Panc1 (cell line): ENCODE measurements around the gene C22orf23. TPM values are rescaled to one million over a fixed set of nuclear protein-coding genes. Genes with fewer than 3 reads are reported as not detected.

Source experiments
- ATAC-seq: fragments of 200-7000 bp; cut with Tn5 transposase; 2 replicates; pipeline ENCODE4 v1.9.1; 2020; ENCODE audit warnings: mild to moderate bottlenecking, moderate library complexity
- BruUV-seq: library from RNA; stranded (reverse); fragments of 400-500 nt; replicated peaks from 2 replicates; lab custom pipeline; 2021; lab: Mats Ljungman, UMichigan
- CTCF ChIA-PET: fragments of 300-600 bp; sonication (Branson Sonifier 250); formaldehyde crosslinking; loops from one replicate; lab custom pipeline; 2022; ENCODE audit warnings: antibody characterized with exemption; lab: Charles Lee
- POLR2A ChIA-PET: fragments of 300-600 bp; sonication (Branson Sonifier 250); formaldehyde crosslinking; loops from one replicate; lab custom pipeline; 2022; ENCODE audit warnings: antibody characterized with exemption; lab: Charles Lee
- DNase-seq: peaks from one replicate; pipeline ENCODE4 v3.0.0-alpha.2; 2010; ENCODE audit warnings: low read depth, low spot score
- H3K27ac ChIP-seq: 2 replicates; pipeline ENCODE4 v1.5.1; 2011; ENCODE audit warnings: mild to moderate bottlenecking, low read length, inconsistent platforms
- H3K27me3 ChIP-seq: fragments of 200-500 bp; sonication (Bioruptor generic); 2 replicates; pipeline ENCODE4 v1.6.0; 2014; ENCODE audit warnings: low read length, inconsistent platforms; ENCODE audit not compliant: control insufficient read depth, insufficient read depth
- H3K36me3 ChIP-seq: fragments of 200-500 bp; sonication (Bioruptor generic); 2 replicates; pipeline ENCODE4 v1.5.1; 2014; ENCODE audit warnings: inconsistent platforms, mild to moderate bottlenecking, low read length, moderate library complexity; ENCODE audit not compliant: control insufficient read depth, insufficient read depth
- H3K4me1 ChIP-seq: 2 replicates; pipeline ENCODE4 v1.5.1; 2011; ENCODE audit warnings: inconsistent platforms, mild to moderate bottlenecking, low read length, moderate library complexity; ENCODE audit not compliant: control insufficient read depth, insufficient read depth
- H3K4me3 ChIP-seq, 2 experiments: 2 replicates each; pipeline ENCODE4 v1.5.1; 2011 to 2012; ENCODE audit warnings: low read depth in 2 of 2, low read length in 2 of 2, mild to moderate bottlenecking in 2 of 2, inconsistent platforms in 1 of 2, moderate library complexity in 1 of 2
- H3K9me3 ChIP-seq: fragments of 200-500 bp; sonication (Bioruptor generic); 2 replicates; pipeline ENCODE4 v1.5.1; 2014; ENCODE audit warnings: low read depth, mild to moderate bottlenecking, inconsistent platforms, low read length, moderate library complexity; ENCODE audit not compliant: control insufficient read depth, insufficient read depth
- POLR2AphosphoS5 ChIP-seq: IDR thresholded peaks from 2 replicates; pipeline ENCODE4 v1.6.1; 2012; ENCODE audit warnings: mild to moderate bottlenecking, low read depth, low read length, moderate library complexity
- SIN3A ChIP-seq: IDR thresholded peaks from 2 replicates; pipeline ENCODE4 v1.6.1; 2012; ENCODE audit warnings: low read depth, mild to moderate bottlenecking, low read length, moderate library complexity, borderline replicate concordance; ENCODE audit not compliant: insufficient read depth
- TCF7L2 ChIP-seq: IDR thresholded peaks from 2 replicates; pipeline ENCODE4 v1.6.1; 2011; ENCODE audit warnings: mild to moderate bottlenecking, low read depth, low read length, inconsistent platforms
- in situ Hi-C: cut with HindIII; loops from 2 replicates; pipeline ENCODE4 v1.10.0; 2016; ENCODE audit warnings: low sequenced_read_pairs, low pct_unique_long_range_greater_than_20kb
- intact Hi-C: fragments of 100-400 bp; cut with micrococcal nuclease; formaldehyde crosslinking; loops from one replicate; pipeline ENCODE4 v1.10.0; 2022; ENCODE audit not compliant: unreplicated experiment
- total RNA-seq: library from RNA; stranded (reverse); gene quantifications from one replicate; pipeline ENCODE4 v1.2.1, GENCODE V29; 2021; ENCODE audit not compliant: unreplicated experiment
- TF ChIP-seq, protein P1 (sequence below): fragments of 450-650 bp; IDR thresholded peaks from 2 replicates; pipeline ENCODE4 v1.5.1; 2017; ENCODE audit warnings: mild to moderate bottlenecking
- TF ChIP-seq, protein P2 (sequence below), 2 experiments: IDR thresholded peaks; 2 replicates each; pipeline ENCODE4 v1.6.1; 2011 to 2012; ENCODE audit warnings: low read depth in 2 of 2, control low read depth in 1 of 2, low read length in 1 of 2, mild to moderate bottlenecking in 1 of 2, moderate library complexity in 1 of 2; ENCODE audit not compliant: insufficient read depth in 1 of 2

C22orf23 gene
- total RNA-seq, 1 experiment from 2014 or later: 0.49 TPM

DNA sequence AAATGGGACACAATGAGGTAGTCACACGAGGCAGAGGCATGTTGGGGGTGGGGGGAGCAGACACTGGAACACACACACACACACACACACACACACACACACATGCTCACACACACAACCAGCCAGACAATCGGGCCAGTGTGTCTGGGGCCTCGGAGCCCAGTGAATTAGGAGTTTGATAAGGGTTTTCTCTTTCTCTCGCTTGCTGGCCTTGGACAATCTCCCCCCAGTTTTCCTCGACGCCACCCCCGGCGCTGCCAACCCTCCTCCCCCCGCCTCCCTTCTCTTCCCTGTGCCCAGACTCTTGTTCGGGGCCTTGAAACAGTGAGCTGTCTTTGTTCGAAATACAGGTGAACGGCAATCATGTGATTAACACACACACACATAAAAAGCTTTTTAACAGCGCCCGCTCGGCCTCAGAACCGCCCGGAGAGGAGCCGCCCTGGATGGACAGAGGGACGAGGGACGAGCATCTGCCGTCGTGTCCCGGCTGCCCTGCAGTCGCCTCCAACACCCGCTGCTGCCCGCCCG is 32.4 kb upstream of the C22orf23 start:
- BruUV-seq: no TSS peak

DNA sequence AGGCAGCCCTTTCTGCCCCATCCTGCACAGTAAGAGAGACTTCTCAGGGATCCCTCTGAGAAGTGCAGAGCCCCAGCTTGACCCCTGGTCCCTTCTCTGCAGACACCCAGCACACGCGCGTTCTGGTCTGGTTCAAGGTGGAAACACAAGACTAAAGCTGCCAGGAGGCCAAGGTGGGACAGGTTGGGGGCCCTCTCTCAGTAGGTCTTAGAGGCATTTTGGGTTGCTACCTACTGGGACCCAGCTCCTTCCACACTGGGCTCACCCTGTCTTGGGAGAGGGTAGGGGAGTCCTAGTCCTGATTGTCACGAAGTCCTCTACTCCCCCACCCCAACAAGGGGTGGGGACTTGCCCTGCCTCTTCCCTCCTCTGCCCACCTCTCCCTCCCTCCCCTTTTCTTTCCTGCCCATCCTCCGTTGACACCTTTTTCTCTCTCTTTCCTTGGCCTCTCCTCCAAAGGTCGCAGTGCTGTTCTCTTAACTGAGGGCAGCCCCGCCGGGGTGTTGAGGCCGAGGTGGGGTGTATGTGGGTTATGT is 31.7 kb upstream of the C22orf23 start:
- no peak; the same call in 1 of the 2 replicates for ATAC-seq
- POLR2A ChIA-PET: no interaction called here

More for the DNA sequence above, 32.4 kb upstream of the C22orf23 start:
- Histone ChIP-seq H3K4me3 (no peak overlapping the region), H3K27ac (no peak overlapping the region), H3K4me1 (no peaks in the 10 kb centered on the region), H3K27me3 (no peaks in the 10 kb centered on the region), H3K36me3 (no peaks in the 10 kb centered on the region), H3K9me3 (no peaks in the 10 kb centered on the region)
- TF ChIP-seq, protein P1, sequence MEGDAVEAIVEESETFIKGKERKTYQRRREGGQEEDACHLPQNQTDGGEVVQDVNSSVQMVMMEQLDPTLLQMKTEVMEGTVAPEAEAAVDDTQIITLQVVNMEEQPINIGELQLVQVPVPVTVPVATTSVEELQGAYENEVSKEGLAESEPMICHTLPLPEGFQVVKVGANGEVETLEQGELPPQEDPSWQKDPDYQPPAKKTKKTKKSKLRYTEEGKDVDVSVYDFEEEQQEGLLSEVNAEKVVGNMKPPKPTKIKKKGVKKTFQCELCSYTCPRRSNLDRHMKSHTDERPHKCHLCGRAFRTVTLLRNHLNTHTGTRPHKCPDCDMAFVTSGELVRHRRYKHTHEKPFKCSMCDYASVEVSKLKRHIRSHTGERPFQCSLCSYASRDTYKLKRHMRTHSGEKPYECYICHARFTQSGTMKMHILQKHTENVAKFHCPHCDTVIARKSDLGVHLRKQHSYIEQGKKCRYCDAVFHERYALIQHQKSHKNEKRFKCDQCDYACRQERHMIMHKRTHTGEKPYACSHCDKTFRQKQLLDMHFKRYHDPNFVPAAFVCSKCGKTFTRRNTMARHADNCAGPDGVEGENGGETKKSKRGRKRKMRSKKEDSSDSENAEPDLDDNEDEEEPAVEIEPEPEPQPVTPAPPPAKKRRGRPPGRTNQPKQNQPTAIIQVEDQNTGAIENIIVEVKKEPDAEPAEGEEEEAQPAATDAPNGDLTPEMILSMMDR: no peak
- TF ChIP-seq, protein P2, sequence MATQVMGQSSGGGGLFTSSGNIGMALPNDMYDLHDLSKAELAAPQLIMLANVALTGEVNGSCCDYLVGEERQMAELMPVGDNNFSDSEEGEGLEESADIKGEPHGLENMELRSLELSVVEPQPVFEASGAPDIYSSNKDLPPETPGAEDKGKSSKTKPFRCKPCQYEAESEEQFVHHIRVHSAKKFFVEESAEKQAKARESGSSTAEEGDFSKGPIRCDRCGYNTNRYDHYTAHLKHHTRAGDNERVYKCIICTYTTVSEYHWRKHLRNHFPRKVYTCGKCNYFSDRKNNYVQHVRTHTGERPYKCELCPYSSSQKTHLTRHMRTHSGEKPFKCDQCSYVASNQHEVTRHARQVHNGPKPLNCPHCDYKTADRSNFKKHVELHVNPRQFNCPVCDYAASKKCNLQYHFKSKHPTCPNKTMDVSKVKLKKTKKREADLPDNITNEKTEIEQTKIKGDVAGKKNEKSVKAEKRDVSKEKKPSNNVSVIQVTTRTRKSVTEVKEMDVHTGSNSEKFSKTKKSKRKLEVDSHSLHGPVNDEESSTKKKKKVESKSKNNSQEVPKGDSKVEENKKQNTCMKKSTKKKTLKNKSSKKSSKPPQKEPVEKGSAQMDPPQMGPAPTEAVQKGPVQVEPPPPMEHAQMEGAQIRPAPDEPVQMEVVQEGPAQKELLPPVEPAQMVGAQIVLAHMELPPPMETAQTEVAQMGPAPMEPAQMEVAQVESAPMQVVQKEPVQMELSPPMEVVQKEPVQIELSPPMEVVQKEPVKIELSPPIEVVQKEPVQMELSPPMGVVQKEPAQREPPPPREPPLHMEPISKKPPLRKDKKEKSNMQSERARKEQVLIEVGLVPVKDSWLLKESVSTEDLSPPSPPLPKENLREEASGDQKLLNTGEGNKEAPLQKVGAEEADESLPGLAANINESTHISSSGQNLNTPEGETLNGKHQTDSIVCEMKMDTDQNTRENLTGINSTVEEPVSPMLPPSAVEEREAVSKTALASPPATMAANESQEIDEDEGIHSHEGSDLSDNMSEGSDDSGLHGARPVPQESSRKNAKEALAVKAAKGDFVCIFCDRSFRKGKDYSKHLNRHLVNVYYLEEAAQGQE (IDR thresholded peaks at IDR 0.05; ENCODE audit: insufficient read depth in 1 of 2, low read depth in 2 of 2, low read length in 1 of 2): no peak
- TF ChIP-seq TCF7L2: no peak
- no peak for TF ChIP-seq SIN3A
- DNase-seq (no peak), ATAC-seq (no peak)
- CTCF ChIA-PET: no interaction called here
- POLR2A ChIA-PET: no interaction called here
- intact Hi-C loops: no loop called here
- in situ Hi-C loops: no loop called here

More for the DNA sequence above, 31.7 kb upstream of the C22orf23 start:
- CTCF ChIA-PET: no interaction called here
- Histone ChIP-seq H3K27ac (no peak overlapping the region), H3K36me3 (no peaks in the 10 kb centered on the region), H3K27me3 (no peaks in the 10 kb centered on the region), H3K4me3 (no peak overlapping the region), H3K4me1 (no peaks in the 10 kb centered on the region), H3K9me3 (no peaks in the 10 kb centered on the region)
- BruUV-seq: no TSS peak
- in situ Hi-C loops (no loop called here), intact Hi-C loops (no loop called here)
- no peak for TF ChIP-seq POLR2AphosphoS5
- TF ChIP-seq, protein P2 (IDR thresholded peaks at IDR 0.05; ENCODE audit: insufficient read depth in 1 of 2, low read depth in 2 of 2, low read length in 1 of 2): no peak
- no peak for TF ChIP-seq SIN3A
- no peak for TF ChIP-seq TCF7L2
- TF ChIP-seq, protein P1: no peak
- no peak for DNase-seq
